HG03196 (cell line): ENCODE data around the gene MRPS26.
"Not testable (repeated sequence)": the region's sequence is repeated elsewhere in the genome, so short reads cannot be mapped to it uniquely, and the experiment has no call there.

Source experiments
- ATAC-seq: cut with Tn5 transposase; IDR thresholded peaks from one replicate; pipeline ENCODE4 v1.9.1; 2021; ENCODE audit not compliant: unreplicated experiment

The MRPS26 gene

DNA sequence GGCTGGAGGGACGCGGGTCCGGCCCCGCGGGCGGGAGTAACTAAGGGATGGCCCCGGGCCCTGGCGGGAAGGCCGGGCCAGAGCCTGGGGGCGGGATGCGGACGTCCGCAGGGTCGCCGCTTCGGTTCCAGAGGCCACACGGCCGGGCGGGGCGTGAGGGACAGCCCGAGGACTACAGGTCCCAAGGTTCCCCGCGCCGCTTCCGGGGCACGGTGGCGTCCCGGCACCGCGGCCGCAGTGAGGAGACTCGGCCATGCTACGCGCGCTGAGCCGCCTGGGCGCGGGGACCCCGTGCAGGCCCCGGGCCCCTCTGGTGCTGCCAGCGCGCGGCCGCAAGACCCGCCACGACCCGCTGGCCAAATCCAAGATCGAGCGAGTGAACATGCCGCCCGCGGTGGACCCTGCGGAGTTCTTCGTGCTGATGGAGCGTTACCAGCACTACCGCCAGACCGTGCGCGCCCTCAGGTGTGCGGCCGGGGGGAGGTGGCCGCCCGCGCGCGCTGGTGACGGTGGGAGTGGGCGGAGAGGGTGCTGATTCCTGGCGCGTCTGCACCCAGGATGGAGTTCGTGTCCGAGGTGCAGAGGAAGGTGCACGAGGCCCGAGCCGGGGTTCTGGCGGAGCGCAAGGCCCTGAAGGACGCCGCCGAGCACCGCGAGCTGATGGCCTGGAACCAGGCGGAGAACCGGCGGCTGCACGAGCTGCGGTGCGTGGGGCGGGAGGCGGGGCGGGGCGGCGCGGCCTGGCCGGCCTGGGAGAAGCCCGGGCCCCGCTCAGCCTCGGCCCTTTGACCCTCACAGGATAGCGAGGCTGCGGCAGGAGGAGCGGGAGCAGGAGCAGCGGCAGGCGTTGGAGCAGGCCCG lies at the start of gene MRPS26:
TSS of gene MRPS26 (plus strand) at position 237 of the 861 bp plus-strand sequence. CDS start at position 254, 17 bp downstream.
- ATAC-seq: peak; percentile 85

DNA sequence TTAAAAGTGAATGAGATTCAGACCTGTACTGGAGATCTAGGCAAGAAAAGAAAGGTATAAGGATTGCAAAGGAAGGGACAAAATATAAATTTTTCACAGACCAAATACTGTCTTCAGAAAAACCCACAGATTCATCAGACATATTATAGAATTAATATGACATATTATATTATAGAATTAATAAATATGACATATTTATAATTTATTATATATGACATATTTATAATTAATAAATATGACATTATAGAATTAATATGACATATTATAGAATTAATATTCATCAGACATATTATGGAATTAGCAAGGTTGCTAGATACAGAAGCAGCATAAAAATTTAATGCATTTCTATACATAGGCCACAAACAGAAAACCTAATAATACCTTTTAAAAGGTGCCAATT lies 47.1 kb upstream of the MRPS26 start:
- ATAC-seq: no peak

DNA sequence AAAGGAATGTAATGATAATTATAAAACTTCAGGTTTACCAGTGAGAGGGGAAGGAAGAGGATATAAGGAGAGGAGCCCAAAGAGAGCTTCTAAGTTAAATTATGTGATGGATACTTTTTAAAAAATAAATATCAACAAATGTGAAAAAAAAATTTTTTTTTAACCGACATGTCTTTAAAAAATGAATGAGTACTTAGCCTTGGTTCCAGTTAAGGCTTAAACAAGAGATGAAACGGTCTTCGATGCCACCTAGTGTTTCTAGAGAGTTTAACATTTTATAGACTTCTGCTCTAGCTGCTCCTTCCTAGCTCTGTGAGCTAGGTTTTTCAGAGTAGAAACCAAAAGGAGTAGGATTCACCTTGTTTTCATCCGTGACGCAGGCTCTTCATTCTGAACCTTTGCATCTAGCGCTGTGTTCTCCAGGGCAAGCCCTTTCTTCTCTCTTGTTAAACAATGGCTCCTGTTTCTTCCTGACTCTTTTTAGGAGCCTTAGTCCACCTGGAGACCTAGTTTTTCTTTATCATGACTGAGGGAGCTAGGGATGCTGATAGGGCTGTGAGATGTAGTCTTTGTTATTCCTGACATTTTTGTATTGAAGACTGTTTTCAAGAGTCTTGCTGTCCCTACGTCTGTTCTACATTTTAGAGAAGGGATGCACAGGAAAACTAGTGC lies 44.9 kb upstream of the MRPS26 start:
- no peak for ATAC-seq

DNA sequence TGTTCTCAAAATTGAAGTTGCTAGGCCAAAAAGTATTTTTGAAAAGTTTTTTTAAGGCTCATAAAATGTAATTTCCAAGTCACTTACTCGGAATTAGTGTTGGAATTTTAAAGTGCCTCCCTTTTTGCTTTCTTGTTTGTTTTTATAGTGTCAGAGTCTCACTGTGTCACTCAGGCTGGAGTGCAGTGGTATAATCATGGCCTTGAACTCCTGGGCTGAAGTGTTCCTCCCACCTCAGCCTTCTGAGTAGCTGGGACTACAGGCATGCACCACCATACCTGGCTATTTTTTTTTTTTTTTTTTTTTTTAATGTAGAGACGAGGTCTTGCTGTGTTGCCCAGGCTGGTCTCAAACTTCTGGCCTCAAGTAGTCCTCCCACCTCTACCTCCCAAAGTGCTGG lies 42.4 kb upstream of the MRPS26 start:
- no peak for ATAC-seq

DNA sequence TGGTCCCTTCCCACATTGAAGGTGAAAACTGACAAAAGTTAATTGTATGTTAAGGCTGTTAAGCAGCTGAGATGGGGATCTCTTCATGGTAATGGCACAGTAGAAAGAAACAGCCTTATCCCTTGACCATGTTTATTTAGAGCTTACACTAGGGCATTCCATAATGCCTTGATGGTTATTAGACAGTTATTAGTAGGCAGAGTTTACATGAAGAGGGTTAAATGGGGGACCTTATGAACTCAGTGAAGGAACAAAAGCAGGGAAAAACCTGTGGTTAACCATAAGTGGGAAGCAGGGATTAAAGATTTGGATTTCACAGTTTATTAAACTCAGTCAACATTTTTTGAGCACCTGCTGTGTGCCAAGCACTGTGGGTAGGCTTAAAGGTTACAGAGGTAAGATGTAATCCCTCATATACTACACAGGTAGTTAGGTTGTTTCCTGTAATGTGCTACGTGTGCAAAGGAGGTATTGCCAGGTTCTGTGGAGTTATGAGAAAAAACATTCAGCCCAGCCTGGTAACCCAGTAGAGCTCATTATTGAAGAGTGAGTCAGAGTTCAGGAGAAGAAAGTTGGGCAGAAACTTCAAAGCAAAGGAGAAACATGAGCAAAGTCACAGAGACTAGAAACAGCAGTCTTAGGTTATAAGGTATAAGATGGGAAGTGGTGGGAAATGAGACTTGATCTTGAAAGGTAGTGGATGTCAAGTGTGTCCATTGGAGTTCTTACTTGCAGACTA lies 34.7 kb upstream of the MRPS26 start:
- no peak for ATAC-seq

DNA sequence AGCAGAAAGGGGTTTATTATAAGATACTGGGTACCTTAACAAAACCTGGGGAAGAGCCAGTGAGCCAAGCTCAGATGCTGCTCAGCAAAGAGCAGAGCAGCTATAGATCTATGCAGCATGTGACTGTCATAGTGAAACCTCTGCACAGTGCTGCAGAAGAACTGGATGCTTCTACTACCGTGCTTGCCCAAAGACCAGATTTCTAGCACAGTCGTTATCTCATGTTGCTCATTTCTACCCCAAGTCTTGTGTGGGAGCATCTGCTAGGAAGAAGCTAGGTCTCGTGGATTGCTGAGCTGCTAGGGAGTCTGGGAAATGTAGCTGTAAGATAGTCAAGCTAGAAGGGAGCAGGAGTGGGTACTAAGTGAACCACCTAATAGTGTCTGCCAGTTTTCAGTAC lies 34.1 kb upstream of the MRPS26 start:
- ATAC-seq: no peak

DNA sequence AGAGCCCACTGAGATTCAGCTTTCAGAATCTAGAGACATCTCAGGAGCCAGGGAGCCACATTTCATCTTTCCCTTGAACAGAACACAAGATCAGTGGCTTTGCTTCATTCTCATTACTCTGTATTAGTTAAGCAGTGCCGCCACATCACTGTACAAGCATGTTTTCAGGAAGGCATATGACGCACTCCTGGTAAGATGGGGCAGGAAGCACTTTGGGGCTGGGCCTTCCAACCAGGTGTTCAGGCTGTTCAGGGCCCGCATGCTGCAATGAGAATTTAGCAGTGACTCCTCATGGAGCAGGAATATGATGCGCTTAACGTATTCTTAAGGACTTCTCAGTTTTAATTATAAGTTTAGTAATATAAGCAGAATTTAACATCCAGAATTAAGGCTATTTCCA lies 32.1 kb upstream of the MRPS26 start:
- ATAC-seq: no peak

DNA sequence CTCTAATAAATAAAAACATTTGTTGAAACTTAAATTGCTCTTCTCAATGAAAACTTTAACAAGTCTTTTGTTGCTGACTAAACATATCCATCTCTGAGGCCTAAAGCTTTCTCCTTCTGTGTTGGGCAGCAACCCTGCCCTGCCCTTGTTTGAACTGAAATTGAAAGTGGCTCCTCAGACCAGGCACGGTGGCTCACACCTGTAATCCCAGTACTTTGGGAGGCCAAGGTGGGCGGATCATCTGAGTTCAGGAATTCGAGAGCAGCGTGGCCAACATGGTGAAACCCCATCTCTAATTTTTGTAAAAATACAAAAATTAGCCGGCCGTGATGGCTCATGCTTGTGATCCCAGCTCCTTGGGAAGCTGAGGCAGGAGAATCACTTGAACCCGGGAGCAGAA lies 31.7 kb upstream of the MRPS26 start:
- ATAC-seq: no peak

DNA sequence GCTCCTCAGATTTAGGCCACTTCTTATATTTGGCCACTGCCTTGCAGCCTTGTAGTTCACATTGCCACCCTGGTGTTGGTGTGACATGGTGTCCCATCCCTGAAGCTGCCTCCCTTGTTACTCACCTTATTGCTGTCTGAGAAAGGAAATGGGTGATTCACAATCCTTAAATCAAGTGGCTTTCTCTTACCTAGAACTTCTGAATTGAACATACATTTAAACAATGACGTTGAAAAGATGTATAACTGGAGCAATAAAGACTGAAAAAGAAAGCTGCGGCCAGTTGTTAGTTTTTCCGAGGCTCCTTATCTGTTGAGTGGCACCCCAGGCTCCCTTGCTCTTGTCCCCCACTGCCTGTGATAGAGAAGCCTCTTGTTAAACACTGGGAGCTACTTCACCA lies 31.2 kb upstream of the MRPS26 start:
- ATAC-seq: no peak

DNA sequence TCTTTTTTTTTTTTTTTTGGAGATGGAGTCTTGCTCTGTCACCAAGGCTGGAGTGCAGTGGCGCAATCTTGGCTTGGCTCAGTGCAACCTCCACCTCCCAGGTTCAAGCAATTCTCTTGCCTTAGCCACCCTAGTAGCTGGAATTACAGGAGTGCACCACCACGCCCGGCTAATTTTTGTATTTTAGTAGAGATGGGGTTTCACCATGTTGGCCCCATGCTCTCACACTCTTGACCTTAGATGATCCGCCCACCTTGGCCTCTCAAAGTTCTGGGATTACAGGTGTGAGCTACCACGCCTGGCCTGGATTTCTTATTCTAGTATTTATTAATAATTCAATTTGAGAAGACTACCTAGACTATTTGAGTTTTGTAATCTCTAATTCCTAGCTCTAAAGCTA lies 30.6 kb upstream of the MRPS26 start:
- not testable (repeated sequence) for ATAC-seq

DNA sequence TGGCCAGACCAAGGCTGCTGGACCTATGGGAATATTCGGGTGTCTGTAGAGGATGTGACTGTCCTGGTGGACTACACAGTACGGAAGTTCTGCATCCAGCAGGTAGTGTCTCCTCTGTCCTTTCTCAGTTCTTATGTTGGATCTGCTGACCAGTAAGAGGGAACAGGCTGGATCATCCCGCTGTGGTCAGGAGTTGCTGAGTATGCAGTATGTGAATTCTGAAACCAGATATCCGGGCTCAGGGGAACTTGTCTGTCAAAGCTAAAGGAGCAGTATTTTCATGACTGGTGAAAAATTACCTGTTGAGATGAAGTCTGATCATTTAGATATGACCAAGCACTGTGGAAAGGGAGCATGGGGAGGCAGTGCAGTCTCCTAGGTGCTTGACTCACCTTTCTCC lies 24.5 kb upstream of the MRPS26 start:
- no peak for ATAC-seq

DNA sequence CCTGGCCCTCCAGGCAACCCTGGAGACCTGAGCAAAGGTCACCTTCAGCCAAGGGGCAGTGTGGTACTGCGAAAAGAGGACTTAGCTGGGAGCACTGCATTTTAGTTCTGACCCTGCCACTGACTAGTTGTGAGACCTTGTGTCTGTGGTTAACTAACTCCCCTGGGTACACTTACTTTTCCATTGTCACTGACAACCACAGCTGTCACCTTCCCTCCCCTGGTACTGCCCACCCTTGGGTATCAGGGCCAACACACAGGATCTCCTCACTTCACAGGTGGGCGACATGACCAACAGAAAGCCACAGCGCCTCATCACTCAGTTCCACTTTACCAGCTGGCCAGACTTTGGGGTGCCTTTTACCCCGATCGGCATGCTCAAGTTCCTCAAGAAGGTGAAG lies 24.1 kb upstream of the MRPS26 start:
- ATAC-seq: no peak

DNA sequence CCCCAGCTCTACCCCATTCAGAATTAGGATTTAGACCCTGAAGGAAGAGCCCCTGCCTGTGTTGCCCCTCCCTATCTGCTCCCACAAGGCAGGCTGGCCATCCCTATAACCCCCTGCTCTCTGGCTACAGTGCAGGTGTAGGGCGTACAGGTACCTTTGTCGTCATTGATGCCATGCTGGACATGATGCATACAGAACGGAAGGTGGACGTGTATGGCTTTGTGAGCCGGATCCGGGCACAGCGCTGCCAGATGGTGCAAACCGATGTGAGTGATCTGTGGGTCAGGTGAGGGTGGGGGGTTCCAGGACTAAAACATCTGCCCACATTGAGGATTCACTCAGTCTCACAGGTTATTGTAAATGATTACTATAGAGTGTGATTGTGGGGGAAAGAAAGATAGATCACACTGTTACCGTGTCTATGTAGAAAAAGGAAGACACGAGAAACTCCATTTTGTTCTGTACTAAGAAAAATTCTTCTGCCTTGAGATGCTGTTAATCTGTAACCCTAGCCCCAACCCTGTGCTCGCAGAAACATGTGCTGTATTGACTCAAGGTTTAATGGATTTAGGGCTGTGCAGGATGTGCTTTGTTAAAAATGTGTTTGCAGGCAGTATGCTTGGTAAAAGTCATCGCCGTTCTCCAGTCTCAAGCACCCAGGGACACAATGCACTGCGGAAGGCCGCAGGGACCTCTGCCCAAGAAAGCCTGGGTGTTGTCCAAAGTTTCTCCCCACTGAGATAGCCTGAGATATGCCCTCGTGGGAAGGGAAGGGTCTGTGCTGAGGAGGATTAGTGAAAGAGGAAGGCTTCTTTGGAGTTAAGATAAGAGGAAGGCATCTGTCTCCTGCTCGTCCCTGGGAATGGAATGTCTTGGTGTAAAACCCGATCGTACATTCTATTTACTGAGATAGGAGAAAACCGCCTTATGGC lies 23.0 kb upstream of the MRPS26 start:
- not testable (repeated sequence) for ATAC-seq

DNA sequence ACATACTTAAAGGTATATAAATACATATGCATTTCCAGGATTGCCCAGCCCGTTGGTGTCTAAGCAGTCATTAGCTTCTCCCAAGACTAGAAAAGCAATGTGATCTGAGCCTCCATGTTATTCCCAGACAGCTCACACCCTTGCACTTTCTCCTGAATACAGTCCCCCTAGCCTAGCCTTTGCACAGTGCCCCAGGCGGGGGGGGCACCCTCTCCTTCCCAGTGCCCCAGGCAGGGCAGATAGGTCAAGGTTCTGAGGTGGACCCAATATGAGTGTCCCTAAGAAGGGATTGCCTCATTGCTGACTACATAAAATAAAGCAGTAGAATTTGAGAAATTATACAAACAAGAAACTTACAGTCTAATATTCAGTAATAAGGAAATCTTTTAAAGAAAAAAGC lies 17.9 kb upstream of the MRPS26 start:
- no peak for ATAC-seq

DNA sequence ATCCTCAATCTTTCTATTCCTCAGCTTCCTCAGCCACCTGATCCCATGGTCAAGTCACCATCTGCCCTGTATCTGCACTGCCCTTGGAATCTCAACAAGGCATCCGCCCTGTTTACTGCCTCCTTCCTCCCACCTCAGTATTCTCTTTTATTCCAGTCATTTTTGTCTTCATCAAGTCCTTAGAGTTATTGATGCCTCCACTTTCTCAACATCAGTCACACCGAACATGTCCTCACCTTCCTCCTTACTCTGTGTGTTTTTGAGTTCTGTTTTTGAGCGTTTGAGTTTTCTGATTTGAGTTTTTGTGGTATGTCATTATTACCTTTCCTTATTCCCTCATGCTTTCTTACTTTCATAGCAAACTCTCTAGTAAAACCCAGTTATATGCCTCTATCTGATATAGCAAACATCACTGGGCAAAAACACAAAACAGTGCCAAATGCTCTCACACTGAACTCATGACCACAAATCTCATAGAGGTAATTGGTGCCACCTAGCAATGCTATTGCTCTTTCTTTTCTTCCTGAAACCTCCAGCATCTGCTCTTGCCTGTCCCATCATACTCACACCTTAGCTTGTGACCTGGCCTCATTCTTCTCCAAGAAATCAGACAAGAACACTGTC lies 14.2 kb upstream of the MRPS26 start:
- no peak for ATAC-seq

DNA sequence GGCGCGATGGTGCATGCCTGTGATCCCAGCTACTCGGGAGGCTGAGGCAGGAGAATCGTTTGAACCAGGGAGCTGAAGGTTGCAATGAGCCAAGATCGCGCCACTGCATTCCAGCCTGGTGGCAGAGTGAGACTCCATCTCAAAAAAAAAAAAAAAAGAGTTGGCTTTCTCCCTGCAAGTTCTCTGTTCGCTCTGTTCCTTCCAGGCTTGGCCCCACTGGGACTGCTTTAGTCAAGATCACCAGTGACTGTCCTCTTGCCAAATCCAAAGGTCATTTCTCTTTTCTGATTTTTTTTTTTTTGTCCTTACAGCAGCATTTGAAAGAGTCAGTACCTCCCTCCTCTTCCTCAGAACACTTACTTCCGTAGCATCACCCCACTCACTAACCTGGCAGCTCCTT lies 13.2 kb upstream of the MRPS26 start:
- ATAC-seq: no peak

DNA sequence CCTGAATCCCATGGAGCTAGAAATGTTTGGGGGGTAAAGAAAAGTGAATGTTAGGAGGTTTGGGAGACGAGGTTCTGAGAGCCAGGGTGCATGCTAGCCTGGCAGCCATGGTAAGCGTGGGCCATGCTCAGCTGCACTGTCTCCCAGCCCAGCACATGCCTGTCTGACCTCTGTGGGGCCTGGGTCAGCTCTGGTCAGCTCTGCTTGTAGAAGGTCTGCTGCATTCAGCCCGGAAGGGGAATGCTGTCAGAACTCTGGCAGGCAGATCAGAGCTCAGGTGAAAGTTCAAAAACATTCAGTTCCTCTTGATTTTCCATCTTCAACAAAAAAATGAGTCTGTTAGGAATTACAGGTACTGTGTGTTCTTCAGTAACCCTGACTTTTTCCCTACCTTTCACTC lies 8.2 kb upstream of the MRPS26 start:
- ATAC-seq: no peak

DNA sequence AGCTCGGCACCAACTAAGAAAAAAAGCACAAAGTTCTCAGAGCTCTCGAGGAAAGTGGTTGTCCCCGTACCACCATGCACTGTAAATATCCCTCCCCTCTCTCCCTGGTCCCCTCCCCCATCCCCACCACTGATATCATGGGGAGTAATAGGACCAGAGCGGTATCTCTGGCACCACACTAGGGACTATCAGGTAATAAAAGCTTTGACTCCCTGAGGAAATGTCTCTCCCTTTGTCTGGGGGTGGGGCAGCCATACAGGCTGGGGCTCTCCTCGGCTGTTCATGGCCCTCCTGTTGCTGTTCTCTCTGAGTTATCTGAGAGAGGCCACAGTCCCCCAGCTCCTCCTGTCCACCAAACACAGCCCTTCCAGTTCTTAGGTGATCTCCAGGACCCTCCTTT lies 7.4 kb upstream of the MRPS26 start:
- ATAC-seq: no peak

DNA sequence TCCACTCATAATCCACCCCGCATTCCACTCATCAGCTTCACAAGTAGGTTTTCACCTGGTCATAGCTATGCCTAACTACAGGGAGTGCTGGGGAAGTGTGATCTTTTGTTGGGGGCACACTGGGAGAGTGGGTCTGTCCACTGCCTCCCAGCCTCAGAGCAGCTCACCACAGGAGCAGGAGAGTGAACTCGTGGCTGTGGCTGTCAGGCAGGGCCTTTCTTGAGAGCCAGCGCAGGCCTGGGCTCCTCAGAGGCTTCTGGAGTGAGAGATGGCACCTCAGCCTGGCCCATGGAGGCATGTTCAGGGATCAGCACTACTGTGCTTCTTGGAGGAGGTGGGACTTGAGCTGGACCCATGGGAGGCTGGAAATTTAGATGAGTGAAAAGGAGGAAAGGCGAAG lies 6.4 kb upstream of the MRPS26 start:
- no peak for ATAC-seq

DNA sequence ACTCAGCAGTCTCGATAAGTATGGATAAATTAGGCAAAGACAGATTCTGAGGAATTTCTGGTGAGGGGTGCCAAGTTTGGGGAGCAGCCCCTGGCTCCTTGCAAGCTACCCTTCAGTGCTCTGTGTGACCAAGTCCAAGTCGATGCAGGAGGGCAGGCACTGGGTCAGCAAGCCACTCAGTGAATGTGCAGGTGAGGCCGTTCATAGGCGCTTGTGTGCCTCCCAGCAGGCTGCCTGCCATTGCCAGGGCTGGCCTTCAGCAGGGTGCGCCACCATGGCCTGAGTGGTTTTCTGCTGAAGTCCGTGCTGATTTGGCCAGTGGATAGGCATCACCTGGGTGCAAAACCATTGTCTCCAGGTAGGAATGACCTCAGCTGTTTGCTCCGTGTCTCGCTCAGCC lies 5.8 kb upstream of the MRPS26 start:
- ATAC-seq: no peak
